G401.6 (cell line): ENCODE measurements around the gene TMPRSS4.

ENCODE experiments used
- FAIRE-seq: peaks from 2 replicates; lab custom pipeline; 2012; peaks lifted over from hg19 to GRCh38; lab: Jason Lieb, UNC

Gene TMPRSS4

DNA sequence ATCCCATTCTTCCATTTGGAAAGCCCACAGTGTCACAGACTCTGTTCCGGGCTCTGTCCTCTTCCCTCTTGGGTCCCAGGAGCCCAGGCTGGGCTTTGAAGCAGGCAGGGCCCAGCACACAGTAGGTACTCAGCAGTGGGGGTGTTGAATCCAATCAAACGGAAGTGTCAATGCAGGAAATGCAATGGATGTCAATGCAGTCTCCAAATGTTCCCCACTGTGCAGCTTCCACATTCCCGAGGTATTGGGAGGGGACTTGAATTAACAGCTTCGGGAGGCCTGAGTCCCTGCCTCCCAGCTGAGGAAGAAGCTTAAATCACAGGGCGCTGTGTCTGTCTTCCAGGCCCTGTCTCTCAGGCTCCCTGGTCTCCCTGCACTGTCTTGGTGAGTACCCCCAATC is 31.6 kb downstream of the TMPRSS4 start:
- no peak for FAIRE-seq

DNA sequence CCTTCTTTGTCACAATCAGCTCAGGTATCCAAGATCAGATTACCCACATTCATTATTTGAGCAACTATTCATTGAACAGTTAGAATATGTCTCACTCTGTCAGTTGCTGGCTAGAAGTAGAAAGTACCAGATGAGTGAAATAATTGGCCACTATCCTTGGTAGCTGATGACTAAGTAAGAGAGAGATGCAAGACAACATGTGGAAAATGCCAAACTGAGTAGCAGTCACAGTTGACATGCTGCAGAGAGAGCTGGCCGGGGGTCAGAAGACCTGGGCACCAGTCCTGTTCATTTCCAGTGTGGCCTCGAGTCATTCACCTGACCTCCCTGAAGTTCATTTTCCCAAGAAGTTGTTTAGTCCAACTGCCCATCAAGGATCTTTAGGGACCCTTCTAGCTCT is 32.4 kb downstream of the TMPRSS4 start:
- FAIRE-seq: no peak

DNA sequence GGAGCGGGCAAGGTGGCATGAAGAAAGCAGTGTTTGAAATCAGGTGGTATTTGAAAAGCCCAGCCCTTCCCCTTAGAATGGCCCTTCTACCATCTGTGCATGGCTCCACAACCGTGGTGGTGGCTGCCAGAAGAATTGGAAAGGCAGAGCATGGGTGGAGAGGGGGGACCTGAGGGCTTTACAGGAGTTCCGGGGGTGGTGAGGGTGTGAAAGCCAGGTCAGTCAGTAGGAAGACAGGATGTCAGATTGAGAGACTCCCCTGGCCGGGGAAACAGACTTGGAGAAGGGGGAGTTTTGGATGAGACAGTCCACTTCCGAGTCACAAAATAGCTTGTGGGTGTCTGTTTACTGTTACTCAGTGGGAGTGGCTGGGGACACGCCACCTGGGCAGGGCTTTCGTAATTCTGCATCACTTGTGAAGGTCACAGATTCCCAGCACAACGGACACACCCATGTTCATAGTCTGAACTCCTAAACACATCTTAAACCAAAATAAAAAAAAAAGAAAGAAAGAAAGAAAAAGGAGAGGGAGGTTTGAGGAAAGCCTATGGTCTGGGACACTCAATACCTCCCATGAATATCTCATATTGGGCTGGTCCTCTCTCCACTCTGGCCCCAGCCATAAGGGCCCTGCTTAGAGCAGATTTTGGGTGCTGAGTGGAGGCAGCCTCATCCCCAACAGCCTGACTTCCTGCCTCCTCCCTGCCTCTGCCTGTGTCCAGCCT is 34.3 kb downstream of the TMPRSS4 start:
- FAIRE-seq: no peak

DNA sequence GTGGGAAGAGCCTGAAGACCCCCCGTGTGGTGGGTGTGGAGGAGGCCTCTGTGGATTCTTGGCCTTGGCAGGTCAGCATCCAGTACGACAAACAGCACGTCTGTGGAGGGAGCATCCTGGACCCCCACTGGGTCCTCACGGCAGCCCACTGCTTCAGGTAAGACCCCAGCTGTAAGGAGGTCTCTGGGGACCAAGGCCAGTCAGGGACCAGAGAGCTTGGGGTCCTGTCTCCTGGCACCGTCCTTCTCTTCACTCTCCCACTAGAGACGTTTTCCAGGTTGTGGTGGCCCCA is 34.8 kb downstream of the TMPRSS4 start:
- no peak for FAIRE-seq

DNA sequence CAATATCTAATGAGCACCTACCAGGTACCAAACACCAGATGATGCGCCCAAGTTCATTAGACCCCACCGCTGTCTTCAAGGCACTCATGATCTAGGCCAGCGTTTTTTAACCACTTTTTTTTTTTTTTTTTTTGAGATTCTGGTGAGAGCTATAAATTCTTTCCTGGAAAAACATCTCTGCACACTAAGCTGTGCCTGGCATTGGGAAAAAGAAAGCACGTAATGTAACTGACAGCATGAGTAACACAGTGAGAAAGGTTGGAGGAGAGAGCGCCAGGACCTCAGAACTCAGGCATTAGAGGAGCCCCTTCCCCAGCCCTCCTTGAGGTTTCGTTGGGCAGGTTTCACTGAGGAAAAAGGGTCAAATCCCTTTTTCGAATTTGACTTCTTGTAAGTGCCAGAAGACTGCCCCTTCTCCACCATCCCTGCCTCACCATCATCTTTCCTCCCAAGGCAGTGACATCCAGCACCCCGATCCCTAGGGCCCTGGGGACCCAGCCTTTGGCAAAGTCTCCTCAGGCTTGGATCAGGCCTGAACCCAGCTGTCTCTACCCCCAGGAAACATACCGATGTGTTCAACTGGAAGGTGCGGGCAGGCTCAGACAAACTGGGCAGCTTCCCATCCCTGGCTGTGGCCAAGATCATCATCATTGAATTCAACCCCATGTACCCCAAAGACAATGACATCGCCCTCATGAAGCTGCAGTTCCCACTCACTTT is 36.0 kb downstream of the TMPRSS4 start:
- no peak for FAIRE-seq

DNA sequence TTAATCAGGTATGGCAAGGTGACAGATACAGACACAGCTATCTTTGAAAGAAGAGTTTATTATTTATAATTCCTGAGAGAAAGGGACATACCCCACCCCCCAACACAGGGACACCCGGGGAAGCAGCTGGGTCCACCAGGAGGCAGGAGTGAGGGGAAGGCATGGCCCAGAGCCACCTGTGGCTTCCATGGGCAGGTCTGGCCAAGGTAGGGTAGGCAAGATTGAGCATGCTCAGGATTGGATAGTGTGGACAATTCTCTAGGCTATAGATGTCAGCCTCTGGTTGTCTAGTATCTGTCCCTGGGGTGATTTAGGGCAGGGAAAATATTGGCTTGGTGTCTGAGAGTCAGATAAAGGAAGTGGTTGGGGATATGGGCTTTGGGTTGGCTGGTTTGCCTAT is 37.4 kb downstream of the TMPRSS4 start:
- FAIRE-seq: no peak

DNA sequence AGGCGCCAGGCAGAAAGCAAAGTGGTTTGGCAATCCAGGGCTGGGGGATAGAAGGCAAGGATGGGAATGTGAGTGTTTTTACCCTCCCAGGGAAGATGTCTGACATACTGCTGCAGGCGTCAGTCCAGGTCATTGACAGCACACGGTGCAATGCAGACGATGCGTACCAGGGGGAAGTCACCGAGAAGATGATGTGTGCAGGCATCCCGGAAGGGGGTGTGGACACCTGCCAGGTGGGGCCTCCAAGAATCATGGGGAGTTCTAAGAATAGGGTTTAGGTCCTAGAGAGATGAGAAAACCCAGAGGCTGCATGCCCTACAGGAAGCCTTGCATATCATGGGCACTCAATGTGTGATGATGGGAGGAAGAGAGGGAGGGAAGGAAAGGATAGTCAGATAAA is 38.2 kb downstream of the TMPRSS4 start:
- no peak for FAIRE-seq

DNA sequence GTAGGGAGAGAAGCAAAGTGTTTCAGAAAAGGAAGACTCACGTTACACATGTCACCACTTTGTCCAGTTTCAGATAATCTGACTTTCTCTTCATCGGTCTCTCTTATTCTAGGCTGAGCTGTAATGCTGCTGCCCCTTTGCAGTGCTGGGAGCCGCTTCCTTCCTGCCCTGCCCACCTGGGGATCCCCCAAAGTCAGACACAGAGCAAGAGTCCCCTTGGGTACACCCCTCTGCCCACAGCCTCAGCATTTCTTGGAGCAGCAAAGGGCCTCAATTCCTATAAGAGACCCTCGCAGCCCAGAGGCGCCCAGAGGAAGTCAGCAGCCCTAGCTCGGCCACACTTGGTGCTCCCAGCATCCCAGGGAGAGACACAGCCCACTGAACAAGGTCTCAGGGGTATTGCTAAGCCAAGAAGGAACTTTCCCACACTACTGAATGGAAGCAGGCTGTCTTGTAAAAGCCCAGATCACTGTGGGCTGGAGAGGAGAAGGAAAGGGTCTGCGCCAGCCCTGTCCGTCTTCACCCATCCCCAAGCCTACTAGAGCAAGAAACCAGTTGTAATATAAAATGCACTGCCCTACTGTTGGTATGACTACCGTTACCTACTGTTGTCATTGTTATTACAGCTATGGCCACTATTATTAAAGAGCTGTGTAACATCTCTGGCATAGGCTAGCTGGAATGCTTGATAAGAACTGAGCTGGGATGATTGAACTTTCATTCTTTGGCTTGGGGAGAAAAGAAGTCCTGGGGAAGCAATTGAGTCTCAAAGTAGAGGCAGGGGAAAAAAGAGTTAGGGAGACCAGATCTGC is 41.1 kb downstream of the TMPRSS4 start:
- FAIRE-seq: no peak

DNA sequence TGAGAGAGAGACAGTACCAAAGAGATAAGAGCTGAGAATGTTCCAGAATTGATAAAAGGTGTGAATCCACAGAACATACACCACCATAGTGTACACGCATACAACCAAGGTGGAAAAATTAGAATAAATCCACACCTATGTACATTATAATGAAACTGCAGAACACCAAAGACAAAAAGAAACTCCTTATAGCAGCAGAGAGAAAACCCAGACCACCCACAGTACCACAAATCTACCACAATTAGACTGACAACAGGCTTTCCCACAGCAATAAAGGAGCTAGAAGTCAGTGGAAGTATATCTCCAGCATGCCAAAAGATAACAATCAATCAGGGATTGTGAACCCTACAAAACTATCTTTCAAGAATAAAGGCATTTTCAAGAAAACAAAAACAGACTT is 43.9 kb downstream of the TMPRSS4 start:
- FAIRE-seq: no peak

DNA sequence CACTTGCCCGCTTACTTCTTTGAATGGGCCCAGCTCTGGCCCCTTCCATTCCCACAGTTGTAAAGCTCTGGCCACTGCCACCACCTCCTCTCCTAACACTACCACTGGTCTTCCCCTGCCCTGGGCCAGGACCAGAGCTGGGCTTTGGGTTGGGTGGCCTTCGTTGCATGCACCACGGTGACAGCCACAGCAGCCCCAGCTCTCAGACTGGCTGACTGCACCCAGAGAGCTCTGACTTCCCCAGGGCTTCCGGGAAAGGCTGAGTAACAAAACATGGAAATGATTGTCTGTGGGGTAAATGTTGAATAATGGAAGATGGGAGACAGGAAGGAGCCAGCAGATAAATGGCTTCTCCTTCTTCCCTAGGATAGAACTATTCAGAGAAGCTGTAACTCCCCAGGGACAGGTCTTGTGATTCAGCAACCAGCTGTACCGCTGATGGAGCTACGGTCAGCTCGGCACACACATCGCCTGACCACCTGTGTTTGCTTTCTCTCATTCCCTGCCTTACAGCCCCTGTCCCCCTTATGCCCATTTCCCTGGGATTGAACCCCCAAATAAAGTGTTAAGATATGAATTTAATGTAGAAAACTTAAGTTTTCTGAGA is 48.2 kb downstream of the TMPRSS4 start:
- FAIRE-seq: no peak

DNA sequence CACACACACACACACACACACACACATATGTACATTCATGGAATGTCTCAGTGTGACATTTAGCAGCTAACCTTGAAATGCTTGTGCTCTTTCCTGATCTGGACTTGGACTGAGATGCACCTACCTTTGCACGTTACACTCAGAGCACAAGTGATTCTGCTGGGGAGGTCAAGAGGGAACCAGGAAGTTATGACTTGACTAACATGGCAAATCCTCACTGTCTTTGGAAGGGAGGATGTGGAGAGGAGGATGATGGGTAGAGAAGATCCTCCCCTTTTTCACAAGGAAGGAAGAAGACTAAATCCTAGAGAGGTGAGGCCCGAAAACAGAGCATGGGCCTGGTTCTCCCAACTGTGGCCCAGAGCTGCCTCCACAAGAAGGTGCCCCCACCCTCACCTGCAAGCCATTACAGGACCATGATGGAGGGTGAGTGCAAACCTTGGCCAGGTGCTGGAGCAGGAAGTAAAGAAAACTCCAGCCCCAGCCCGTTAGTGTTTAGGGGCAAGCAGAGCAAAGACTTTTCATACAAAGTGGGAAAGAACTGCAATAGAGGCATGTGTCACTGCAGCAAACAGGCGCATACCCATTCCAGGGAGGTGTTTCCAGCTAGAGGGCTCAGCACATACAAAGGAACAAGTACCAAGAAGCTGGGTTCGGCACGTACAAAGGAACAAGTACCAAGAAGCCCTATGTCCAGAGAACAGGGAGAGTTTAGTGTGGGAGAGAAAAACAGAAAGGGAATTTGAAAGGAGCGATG is 49.4 kb downstream of the TMPRSS4 start:
- no peak for FAIRE-seq

DNA sequence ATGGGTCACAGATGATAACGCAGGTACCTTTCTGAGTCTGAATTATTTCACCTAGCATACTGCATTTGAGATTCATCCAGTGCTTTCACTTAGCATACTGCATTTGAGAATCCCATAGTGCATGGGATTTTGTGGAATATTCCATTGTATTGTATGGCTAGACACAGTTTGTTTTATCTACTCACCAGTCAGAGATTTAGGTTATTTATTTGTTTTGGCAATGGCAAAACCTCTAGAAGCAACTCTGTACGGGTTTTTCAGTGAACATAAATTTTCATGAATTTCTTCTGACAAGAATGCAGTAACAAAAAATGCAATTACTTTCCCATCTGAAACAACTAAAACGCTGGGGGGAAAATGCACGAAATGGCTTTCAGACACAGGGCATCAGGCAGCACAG is 51.4 kb downstream of the TMPRSS4 start:
- FAIRE-seq: no peak

DNA sequence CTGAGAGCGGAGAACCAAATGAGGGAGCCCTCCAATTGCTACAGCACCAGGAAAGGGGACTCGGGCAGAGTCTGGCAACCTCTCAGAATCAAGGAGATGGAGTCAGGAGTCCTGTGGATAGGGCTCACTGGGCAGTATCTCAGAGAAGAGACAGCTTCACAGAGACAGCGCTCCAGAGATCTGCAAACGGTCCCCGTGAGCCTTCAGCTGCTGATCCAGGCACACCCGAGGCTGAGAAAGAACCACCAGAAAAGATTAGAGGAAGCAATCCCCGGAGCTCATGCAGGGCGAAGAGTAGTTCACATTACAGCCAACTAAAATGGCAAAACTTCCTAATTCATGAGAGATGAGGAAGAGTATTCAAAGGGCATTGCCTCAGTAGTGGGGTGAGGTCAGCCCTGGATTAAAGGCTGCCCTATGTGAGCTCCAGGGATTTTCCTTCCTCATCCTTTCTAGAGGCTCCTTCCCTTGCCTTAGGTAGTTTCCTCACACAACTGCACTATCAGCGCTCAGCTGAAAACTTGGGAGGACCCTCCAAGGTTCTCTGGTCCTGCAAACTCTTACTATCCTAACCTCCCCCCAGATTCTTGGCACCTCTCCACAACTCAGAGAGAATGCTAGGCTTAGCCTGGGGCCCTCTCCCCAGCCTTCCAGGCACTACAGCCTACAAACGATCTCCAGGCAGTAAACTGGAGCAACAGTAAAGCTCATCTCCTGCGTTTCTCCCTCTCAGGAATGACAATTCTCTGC is 52.0 kb downstream of the TMPRSS4 start:
- no peak for FAIRE-seq

DNA sequence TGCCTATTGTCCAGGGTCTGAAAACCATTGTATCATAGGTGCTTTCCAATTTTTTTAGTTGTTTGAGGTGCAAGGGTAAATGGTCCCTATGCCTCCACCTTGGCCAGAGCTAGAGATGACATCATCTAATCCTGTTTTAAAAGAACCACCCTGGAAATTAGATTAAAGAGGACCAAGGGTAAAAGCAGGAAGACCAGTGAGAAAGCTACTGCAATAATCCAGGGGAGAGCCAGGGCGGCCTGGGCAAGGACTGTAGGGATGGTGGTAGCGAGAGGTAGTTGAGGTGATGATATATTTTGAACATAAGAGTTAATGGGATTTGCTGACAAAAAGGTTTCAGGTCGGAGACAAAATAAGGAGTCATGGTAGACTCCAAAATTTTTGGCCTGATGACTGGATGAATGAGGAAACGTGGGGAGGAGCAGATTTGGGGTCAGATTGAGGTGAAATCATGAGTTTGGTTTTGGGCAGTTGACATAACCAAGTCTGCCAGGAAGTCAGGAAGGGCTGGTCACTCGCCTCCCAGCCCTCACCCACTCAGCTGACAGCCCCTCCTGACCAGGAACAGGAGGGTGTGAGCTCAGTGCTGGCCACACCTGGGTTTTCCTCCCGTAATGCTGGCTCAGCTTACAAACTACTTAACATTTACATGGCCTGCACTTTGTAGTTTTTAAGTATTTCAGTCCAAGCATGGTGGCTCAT is 52.7 kb downstream of the TMPRSS4 start:
- FAIRE-seq: no peak

DNA sequence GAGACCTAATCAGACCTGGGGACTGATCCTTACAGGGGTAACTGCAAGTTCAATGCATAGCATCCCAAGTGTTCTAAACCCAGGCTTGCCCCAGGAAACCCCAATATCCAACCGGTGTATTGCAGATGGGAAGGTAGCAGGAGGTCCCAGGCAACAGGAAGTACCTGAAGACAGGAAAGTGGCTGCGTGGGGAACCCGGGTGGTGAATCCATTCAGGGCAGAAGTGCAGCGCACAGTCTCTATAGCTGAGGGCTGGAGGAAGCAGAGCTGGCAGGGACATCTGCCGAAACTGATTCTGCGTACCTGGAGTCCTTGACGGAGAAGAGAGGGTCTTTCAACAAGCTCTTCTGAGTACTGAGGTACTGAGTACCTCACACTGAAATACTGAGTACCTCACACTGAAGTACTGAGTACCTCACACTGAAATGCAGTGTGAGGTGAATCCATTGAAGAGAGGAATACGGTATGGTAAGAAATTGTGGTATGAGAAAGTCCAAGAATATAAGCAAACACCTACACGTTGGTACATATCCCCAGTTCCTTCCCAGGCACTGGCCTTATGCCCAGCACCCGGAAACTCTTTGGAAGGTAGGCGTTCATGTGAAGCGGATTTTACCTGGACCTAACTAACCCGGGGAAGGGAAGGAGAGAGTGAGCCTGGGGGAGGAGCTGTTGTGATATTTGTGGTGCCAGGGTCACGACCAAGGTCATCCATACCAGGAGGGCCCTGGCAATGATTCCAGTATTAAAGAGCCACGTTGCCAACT is 55.7 kb downstream of the TMPRSS4 start:
- no peak for FAIRE-seq

DNA sequence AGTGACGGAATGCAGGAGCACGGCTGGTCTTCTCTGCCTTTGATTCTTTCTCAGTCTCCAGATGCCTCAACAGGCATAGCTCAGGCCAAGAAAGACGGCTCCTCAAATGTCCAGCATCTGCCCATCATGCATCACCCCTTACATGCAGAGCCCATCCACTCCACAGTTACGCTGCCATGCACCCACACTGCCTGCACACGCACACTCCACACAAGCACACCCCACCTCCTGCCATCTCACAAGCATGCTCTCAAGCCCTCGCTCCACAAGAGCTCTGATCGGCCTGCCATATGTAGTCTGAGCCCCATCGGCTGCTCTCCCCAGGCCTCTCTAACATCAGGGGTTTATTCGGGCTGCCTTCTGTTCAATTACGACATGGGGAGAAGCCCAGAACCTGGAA is 56.9 kb downstream of the TMPRSS4 start:
- FAIRE-seq: no peak

DNA sequence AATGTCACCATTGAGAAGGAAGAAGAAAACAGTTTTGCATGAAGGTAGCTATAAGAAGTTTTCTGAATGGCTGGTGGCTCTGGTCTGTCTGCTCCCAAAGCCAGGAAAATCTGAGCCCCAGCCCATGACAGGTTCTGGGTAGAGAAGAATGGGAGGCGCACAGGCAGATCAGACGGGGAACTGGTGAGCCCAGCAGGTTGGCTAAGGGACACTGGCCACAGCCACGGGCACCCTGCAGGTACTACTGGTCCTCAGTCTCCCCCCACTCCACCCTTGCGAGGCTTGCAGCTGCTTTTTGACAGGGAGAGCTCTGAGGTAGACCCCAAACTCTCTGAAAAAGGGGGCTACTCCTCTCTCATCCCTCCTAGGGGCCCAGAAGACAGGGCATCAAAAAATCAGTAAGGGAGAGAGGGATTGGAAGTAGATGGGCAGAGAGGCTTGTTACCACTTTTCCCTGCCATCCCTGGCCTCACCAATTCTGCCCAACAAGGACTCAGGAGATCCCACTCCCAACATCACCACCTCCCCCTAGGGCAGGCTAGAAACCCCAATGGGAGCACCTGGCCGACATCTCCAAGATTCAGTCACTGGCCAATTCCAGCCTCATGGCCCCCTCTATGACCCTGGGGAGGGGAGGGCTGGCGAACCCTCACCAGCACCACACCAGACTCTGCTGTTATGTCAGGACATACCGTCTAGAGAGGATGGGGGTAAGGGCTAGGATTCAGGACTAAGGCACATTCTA is 58.3 kb downstream of the TMPRSS4 start:
- FAIRE-seq: no peak

DNA sequence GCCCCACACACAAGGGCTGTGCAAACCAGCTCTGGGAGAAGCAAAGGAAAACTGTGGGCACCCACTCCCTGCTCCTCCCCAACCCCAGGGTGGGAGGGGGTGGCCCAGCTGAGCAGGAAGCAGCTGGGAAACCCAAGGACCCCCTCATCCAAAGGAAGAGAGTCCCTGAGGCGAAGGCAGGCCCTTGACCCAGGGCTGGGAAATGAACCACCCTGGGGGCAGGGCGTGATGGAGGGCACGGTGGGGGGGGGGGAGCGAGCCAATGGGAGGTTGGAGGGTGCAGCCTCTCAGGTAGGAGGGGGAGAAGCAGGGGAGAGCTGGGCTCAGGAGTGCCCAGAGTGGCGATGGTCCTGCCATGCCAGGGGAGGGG is 58.9 kb downstream of the TMPRSS4 start:
- no peak for FAIRE-seq

DNA sequence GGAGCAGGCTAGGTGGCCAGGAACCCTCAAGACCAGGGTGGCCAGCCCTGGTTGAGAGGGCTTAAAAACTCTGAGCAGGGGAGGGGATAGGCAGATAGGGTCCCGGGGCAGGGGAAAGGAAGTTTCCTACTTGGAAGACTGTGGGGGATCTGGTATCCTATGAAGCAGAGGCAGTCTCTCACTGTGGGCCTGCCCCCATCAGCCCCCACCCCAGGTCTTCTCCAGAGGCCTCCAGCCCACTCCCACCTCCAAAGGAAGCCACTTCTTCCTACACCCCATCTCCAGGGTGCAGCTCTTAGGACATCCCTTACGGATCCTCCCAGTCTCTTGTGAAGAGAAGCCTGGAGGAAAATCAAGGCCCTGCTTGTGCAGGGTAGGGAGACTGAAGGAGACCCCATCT is 59.5 kb downstream of the TMPRSS4 start:
- no peak for FAIRE-seq

DNA sequence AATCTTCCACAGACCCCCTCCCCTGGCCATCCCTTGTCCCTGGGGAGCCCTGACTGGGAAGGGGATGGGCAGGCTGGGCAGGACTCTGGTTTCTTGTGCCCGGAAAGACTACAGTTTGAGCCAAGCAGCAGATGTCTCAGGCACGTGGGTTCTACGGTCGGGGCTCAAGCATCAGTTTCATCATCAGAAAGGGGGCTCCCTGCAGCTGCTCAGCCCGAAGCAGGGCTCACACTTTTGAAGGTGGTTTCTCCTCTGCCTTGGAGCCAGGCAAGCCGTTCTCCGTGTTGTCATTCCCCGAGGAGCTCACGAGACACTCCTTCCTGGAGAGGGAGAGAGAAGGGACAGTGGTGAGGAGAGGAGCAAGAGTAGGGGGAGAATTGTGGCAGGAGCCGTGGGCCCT is 59.9 kb downstream of the TMPRSS4 start:
- FAIRE-seq: no peak
